IPS-15b (cell line): Measurements from ENCODE around the gene CHCHD6.

Source experiments
- H3K27me3 ChIP-seq: one replicate; pipeline ENCODE4 v1.6.1; 2013; ENCODE audit warnings: low read length; ENCODE audit not compliant: control insufficient read depth, insufficient read depth
- H3K36me3 ChIP-seq: one replicate; pipeline ENCODE4 v1.6.1; 2013; ENCODE audit warnings: low read length; ENCODE audit not compliant: control insufficient read depth, insufficient read depth
- H3K4me1 ChIP-seq: one replicate; pipeline ENCODE4 v1.6.1; 2013; ENCODE audit warnings: mild to moderate bottlenecking, low read length; ENCODE audit not compliant: control insufficient read depth, insufficient read depth
- H3K4me3 ChIP-seq: one replicate; pipeline ENCODE4 v1.5.1; 2013; ENCODE audit warnings: low read depth, low read length
- H3K9ac ChIP-seq: one replicate; pipeline ENCODE4 v1.6.1; 2013; ENCODE audit warnings: low read depth, mild to moderate bottlenecking, low read length
- H3K9me3 ChIP-seq: one replicate; pipeline ENCODE4 v1.6.1; 2013; ENCODE audit warnings: mild to moderate bottlenecking, low read length; ENCODE audit not compliant: control insufficient read depth, insufficient read depth

The CHCHD6 gene

DNA sequence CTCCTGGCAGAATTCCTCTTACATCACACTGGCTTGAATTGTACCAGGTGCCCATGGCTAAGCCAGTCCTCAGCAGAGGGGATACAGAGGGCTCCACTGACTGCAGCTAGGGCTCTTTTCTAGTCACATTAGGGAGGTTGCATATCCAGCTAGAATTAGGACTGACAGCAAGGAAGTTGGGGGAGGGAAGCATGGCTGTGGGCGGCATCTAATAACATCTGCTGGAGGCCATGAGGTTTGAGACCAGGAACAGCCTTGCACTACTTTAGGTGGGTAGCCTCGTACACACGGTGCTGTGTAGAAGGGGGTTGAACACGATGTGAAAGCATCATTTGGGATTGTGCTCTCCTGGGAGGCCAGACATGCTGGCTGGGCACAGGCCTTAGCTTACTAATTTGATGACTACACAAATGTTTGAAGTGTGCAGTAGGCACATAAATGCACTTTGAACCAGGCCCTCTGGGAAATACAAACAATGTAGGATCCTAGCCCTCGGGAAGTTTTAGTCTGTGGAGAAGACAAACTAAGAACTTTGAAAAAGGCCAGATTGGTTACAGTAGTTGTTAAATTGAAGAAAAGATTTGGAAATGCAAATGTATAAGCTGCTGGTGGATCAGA lies 30.2 kb downstream of the CHCHD6 start:
- no peaks in the 10 kb centered on the region for H3K4me1 ChIP-seq
- no peak overlapping the region for H3K9ac ChIP-seq
- no peaks in the 10 kb centered on the region for H3K36me3 ChIP-seq
- H3K27me3 ChIP-seq: no peaks in the 10 kb centered on the region
- no peaks in the 10 kb centered on the region for H3K9me3 ChIP-seq
- H3K4me3 ChIP-seq: no peak overlapping the region

DNA sequence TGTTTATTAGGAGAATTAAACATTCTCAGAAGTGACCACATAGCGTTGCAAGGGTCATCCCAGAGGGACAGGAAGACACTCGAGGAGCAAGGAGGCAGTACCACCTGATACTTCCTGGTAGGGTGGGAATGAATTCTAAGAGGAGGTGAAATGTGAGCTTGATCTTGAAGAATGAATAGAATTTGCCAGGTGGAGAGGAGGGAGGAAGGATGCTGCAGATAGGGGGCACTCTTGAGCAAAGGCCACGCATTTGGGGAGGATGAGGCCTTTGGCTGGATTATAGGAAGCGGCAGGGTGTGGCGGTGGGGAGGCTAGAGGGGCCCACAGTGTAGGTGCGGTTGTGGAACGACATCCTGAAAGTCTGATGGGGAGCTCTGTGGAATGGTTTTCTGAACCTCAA lies 33.5 kb downstream of the CHCHD6 start:
- Histone ChIP-seq H3K9me3 (no peaks in the 10 kb centered on the region), H3K4me3 (no peak overlapping the region), H3K36me3 (no peaks in the 10 kb centered on the region), H3K9ac (no peak overlapping the region), H3K4me1 (no peaks in the 10 kb centered on the region), H3K27me3 (no peaks in the 10 kb centered on the region)

DNA sequence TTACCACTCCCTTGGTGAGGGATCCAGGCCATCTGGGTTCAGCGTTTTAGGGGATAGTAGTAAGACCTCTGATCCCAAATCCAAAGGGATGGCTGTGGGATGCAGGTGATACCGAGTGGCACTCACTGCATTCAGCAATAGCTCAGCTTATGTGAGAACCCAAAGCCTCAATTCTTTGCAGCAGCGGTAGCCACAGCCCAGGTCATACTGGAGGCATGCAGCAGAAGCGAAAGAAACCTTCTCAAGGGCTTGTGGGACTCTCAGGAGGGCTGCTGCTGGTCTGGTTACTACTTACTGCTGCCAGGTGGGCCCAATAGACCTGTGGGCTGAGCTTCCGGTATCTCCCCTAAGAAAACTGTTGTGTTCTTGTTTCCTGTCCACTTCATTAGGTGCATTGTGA lies 38.0 kb downstream of the CHCHD6 start:
- Histone ChIP-seq H3K36me3 (no peaks in the 10 kb centered on the region), H3K4me3 (no peak overlapping the region), H3K4me1 (no peaks in the 10 kb centered on the region), H3K9me3 (no peaks in the 10 kb centered on the region), H3K27me3 (no peaks in the 10 kb centered on the region), H3K9ac (no peak overlapping the region)

DNA sequence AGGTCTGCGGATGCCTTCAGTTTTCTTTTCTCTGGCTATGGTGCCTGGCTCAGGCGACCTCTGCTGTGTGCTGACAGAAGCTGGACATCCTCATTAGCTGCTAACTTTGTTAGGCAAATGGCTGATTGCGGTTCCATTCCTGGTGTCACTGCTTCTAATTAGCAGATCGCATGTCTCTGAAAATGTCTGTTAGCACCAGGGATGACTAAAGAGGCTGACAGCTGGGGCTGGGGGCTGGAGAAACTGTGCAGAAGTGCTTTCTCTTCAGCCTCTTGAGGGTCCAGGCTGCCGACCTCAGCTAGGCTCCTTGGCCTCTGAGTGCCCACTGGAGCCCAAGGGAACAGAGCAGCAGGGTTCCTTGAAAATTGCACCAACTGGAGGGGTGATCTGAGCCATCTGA lies 39.3 kb downstream of the CHCHD6 start:
- no peak overlapping the region for H3K4me3 ChIP-seq
- H3K36me3 ChIP-seq: no peaks in the 10 kb centered on the region
- H3K9ac ChIP-seq: no peak overlapping the region
- H3K9me3 ChIP-seq: no peaks in the 10 kb centered on the region
- H3K4me1 ChIP-seq: no peaks in the 10 kb centered on the region
- no peaks in the 10 kb centered on the region for H3K27me3 ChIP-seq

DNA sequence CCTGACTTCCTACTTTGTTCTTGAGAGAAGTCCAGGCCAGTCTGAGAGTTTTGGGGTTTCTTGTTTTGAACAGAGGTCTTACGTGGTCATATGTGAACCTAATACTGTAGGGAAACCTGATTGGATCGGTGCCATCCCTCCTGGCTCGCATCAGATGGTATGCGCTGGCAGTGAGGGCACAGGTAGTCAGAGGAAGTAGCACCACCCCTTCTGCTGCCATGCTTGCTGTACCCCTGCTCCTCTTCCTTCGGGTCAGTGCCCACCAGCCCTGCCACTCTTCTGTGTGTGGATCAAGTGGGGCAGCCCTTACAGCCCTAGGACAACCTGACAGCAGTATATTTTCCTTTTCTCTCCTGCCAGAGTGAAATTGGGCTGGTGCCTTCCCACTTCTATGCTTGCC lies 39.7 kb downstream of the CHCHD6 start:
- Histone ChIP-seq H3K4me1 (no peaks in the 10 kb centered on the region), H3K9me3 (no peaks in the 10 kb centered on the region), H3K4me3 (no peak overlapping the region), H3K36me3 (no peaks in the 10 kb centered on the region), H3K9ac (no peak overlapping the region), H3K27me3 (no peaks in the 10 kb centered on the region)

DNA sequence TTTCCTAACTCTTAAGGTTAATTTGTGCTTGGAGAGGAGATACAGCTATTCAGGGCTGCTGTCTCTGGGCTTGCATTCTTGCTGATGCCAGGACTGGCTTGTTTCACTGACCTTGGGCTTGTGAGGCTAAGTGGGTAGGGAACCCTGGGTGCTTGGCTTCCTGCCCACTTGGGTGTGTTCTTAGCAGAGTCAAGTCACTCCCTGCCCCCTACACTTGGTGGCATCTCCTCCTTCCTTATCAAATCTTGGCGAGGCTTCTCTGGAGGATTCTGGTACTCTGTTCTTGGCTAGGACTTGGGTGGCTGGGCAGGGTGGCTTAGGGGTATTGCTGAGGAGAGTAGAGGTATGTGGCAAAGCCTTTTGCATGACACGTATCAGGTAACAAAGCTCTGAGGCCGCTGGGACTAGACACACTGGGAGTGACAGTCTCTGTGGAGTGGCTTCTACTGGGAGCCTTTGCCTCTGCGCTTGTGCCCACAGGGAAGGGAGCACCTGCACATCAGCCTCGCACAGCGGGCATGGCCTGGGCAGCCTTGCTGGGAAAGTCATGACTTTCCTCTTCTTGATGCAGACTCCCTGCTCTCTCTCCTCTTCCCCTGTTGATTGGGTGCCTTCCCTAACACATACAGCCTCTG lies 41.8 kb downstream of the CHCHD6 start:
- Histone ChIP-seq H3K4me3 (no peak overlapping the region), H3K4me1 (no peaks in the 10 kb centered on the region), H3K27me3 (no peaks in the 10 kb centered on the region), H3K9me3 (no peaks in the 10 kb centered on the region), H3K36me3 (no peaks in the 10 kb centered on the region), H3K9ac (no peak overlapping the region)

DNA sequence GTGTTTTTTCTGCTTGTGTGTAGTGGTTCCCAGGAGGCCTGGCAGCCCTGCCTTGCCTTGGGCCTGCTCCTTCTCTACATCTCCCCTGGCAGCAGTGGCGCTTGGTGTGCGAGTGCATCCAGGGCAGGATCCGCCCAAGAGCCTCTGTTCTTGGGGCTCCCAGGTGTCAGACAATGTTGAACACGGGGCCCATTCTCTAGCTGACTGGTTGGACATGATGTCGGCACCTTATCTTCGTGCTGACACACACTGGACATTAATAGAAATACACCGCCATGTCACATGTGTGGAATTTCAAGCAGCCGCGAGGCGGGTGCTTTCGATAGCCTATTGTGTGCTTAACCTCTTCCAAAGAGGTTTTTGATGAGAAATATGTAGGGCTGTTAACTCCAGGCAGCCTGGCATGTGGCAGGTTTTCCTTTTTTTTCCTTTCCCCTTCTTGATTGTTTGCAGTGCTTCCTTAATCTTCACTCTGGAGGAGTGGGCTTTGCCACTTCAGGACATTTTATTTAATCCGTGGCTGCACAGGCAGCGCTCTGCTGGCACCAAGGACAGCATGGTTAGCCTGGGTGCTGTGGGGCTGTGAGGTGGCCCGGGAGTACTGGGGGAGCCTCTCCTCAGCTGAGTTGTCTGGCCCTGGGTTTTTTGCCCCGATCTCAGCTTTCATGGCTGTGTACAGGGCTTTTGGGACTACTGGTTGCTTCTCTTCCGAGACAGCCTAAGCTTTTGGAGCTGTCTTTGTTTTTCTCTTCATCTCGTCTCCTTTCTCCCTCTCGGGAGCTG lies 42.5 kb downstream of the CHCHD6 start:
- no peaks in the 10 kb centered on the region for H3K36me3 ChIP-seq
- H3K9ac ChIP-seq: no peak overlapping the region
- no peak overlapping the region for H3K4me3 ChIP-seq
- H3K27me3 ChIP-seq: no peaks in the 10 kb centered on the region
- H3K9me3 ChIP-seq: no peaks in the 10 kb centered on the region
- H3K4me1 ChIP-seq: peaks cover 1% of the 10 kb centered on the region

DNA sequence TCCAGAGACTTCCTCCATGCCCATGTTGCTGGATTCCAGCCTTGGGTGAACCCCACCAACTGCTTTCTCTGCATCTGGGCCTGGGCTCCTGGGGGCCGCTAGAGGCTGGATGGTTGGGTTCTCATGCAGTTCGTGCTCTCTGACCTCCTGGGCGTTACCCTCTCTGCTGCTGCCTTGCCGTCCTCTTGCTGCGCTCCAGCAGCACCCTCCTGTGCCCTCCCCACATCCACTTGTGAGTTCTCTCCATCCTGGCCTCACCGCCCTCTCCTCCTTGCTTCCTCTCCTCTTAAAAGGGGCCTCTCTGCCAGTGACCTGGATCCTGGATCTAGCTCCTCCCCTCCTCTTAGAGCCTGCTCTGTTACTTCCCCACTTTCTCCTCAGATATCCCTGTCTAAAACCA lies 43.7 kb downstream of the CHCHD6 start:
- Histone ChIP-seq H3K36me3 (no peaks in the 10 kb centered on the region), H3K9me3 (no peaks in the 10 kb centered on the region), H3K27me3 (no peaks in the 10 kb centered on the region), H3K4me1 (peaks cover 6% of the 10 kb centered on the region), H3K4me3 (no peak overlapping the region), H3K9ac (no peak overlapping the region)

DNA sequence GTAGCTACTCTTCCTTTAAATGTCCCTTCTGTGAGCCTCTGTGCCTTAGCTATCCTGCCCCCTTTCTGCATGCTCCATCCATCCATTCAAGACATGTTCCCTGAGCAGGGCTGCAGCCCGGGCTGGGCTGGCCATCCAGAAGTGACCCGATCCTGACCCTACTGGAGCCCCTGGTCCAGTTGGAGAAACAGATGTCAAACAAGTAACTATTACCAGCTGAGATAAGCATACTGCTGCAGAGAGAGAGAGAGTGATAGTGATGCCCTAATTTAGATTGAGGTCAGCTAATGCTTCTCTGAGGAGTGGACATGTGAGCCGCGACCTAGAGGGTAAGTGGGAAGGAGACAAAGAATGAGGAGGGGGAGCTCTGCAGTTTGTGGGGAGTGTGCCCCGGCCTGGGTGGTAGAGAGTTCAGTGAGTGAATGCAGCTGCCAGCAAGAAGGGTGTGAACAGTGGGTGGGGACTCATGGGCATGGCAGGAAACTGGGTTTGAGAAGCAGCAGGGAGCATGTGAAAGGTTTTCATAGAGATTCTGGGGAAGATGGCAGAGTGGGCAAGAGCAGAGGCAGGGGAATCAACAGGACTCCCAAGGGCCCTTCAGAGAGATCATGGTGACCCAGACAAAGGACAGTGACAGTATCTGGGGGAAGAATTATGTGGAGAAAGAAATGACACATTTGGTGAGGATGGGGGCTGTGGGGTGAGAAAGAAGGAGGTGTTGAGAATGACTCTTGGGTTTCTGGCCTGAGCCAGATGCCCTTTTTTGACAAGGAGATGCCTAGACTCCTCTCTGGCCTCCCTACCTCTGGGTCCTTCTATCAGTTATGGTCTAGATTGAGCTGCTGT lies 44.9 kb downstream of the CHCHD6 start:
- Histone ChIP-seq H3K9me3 (no peaks in the 10 kb centered on the region), H3K9ac (no peak overlapping the region), H3K27me3 (no peaks in the 10 kb centered on the region), H3K4me3 (no peak overlapping the region), H3K36me3 (no peaks in the 10 kb centered on the region), H3K4me1 (peaks cover 6% of the 10 kb centered on the region)

DNA sequence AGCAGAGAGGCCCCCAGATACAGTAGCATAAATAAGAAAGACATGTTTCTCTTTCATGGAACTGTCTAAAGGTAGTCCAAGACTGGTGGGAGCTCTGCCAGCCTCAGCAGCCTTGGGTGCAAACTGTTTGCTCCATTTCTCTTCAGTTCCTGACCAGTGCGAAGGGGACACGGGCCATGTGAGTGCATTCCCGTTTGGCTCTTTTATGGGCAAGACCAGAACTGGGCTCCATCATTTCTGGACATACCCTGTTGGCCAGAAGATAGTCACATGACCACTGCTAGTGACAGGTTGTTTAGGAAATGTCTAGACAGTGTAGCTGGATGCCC lies 45.5 kb downstream of the CHCHD6 start:
- peaks cover 6% of the 10 kb centered on the region for H3K4me1 ChIP-seq
- no peak overlapping the region for H3K9ac ChIP-seq

DNA sequence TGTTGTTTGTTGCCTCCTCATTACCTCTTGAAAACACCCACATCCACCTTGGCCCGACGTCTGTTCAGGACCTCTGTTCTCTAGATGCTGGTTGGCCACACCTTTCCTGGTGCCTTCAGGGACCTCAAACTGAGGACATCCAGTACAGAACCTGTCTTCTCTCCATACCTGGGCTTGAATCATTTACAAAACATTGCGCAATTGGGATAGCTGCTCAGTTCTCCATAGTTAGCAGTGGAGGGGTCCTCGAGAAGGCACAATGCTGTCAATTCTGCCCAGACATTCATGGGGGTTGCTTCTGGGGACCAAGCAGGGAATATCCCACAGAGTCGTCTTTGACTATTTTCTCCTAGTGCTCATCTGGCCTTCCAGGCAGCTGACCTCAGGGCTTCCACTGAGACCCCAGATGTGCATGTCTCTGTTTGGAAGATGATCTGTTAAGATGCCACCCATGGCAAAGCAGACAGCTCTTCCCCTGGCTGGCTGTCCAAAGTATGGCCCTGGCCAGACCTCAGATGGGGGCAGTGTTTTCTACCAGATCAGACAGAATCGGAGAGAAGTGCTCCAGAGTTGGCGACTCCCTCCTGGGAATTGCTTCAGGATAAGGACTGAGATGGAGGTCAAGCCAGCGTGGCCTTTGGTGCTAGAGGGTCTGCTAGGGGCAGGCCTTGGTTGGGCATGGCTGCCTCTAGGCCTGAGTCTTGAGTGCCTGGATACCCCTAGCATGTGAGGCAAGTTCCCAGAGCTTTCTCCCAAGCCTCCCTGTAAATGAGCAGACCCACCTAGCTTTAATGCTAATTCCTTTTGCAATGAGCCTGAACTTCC lies 46.1 kb downstream of the CHCHD6 start:
- H3K27me3 ChIP-seq: no peaks in the 10 kb centered on the region
- H3K9ac ChIP-seq: no peak overlapping the region
- no peak overlapping the region for H3K4me3 ChIP-seq
- no peaks in the 10 kb centered on the region for H3K36me3 ChIP-seq
- peaks cover 6% of the 10 kb centered on the region for H3K4me1 ChIP-seq
- no peaks in the 10 kb centered on the region for H3K9me3 ChIP-seq

More for the DNA sequence above, 45.5 kb downstream of the CHCHD6 start:
- Histone ChIP-seq H3K27me3 (no peaks in the 10 kb centered on the region), H3K9me3 (no peaks in the 10 kb centered on the region), H3K36me3 (no peaks in the 10 kb centered on the region), H3K4me3 (no peak overlapping the region)
